GM23338 (cell line): Measurements from ENCODE around the gene MAP6D1. TPM values are rescaled to one million over a fixed set of nuclear protein-coding genes. Genes with fewer than 3 reads are reported as not detected.

Experiments
- ATAC-seq: fragments of 200-7000 bp; cut with Tn5 transposase; 3 replicates; pipeline ENCODE4 v1.9.1; 2020
- DNase-seq: peaks from one replicate; pipeline ENCODE4 v3.0.0-alpha.2; 2015; ENCODE audit warnings: low spot score
- H2AFZ ChIP-seq: fragments of 200-600 bp; sonication (generic); 2 replicates; pipeline ENCODE4 v1.8.0; 2016; ENCODE audit warnings: antibody characterized with exemption, mild to moderate bottlenecking, moderate library complexity
- H3F3A ChIP-seq: fragments of 200-600 bp; sonication (generic); replicated peaks from 2 replicates; pipeline ENCODE4 v1.8.0; 2017; ENCODE audit warnings: antibody characterized with exemption, mixed run types, low read depth
- H3K27ac ChIP-seq: fragments of 200-600 bp; sonication (generic); 2 replicates; pipeline ENCODE4 v1.6.1; 2016; ENCODE audit warnings: low read depth
- H3K27me3 ChIP-seq: fragments of 200-600 bp; sonication (generic); 2 replicates; pipeline ENCODE4 v1.8.0; 2016; ENCODE audit warnings: mild to moderate bottlenecking, mixed run types, moderate library complexity; ENCODE audit not compliant: insufficient read depth
- H3K36me3 ChIP-seq: fragments of 200-600 bp; sonication (generic); 2 replicates; pipeline ENCODE4 v1.8.0; 2016; ENCODE audit warnings: mild to moderate bottlenecking; ENCODE audit not compliant: insufficient read depth
- H3K4me1 ChIP-seq: fragments of 200-600 bp; sonication (generic); 2 replicates; pipeline ENCODE4 v1.8.0; 2016; ENCODE audit warnings: mild to moderate bottlenecking, moderate library complexity; ENCODE audit not compliant: insufficient read depth
- H3K4me2 ChIP-seq: fragments of 200-600 bp; sonication (generic); 2 replicates; pipeline ENCODE4 v1.7.1; 2017; ENCODE audit warnings: mixed run types
- H3K4me3 ChIP-seq: fragments of 200-600 bp; sonication (generic); 2 replicates; pipeline ENCODE4 v1.6.1; 2016; ENCODE audit warnings: mixed run types
- H3K79me2 ChIP-seq: fragments of 200-600 bp; sonication (generic); replicated peaks from 2 replicates; pipeline ENCODE4 v1.8.0; 2017; ENCODE audit warnings: mild to moderate bottlenecking; ENCODE audit not compliant: insufficient read depth
- H3K9me2 ChIP-seq: fragments of 200-600 bp; sonication (generic); 2 replicates; pipeline ENCODE4 v1.8.0; 2017; ENCODE audit not compliant: insufficient read depth
- H4K20me1 ChIP-seq: fragments of 200-600 bp; sonication (generic); replicated peaks from 2 replicates; pipeline ENCODE4 v1.8.0; 2017; ENCODE audit warnings: mild to moderate bottlenecking; ENCODE audit not compliant: insufficient read depth
- H3K27ac Mint-ChIP-seq: 2 replicates; pipeline ENCODE4 v1.8.0; 2020; ENCODE audit warnings: inconsistent platforms, mild to moderate bottlenecking, moderate library complexity, mixed read lengths
- H3K27me3 Mint-ChIP-seq: 3 replicates; pipeline ENCODE4 v1.8.0; 2022; ENCODE audit warnings: low read depth, mild to moderate bottlenecking, moderate library complexity, mixed read lengths, inconsistent platforms; ENCODE audit not compliant: insufficient read depth, poor library complexity
- H3K36me3 Mint-ChIP-seq: 3 replicates; pipeline ENCODE4 v1.8.0; 2021; ENCODE audit warnings: low read depth, mild to moderate bottlenecking, inconsistent platforms, moderate library complexity, mixed read lengths
- H3K4me1 Mint-ChIP-seq: 3 replicates; pipeline ENCODE4 v1.8.0; 2020; ENCODE audit warnings: mild to moderate bottlenecking, inconsistent platforms, mixed read lengths
- H3K4me3 Mint-ChIP-seq: 3 replicates; pipeline ENCODE4 v1.8.0; 2021; ENCODE audit warnings: moderate library complexity, mild to moderate bottlenecking, inconsistent platforms, mixed read lengths
- H3K9me3 Mint-ChIP-seq: 3 replicates; pipeline ENCODE4 v1.8.0; 2020; ENCODE audit warnings: moderate library complexity, mild to moderate bottlenecking, inconsistent platforms, mixed read lengths
- CREB1 ChIP-seq: fragments of 250-450 bp; sonication (Bioruptor Pico); IDR thresholded peaks from 2 replicates; pipeline ENCODE4 v1.5.0; 2020; ENCODE audit warnings: low read depth, mild to moderate bottlenecking, moderate library complexity
- NANOG ChIP-seq: IDR thresholded peaks from 2 replicates; pipeline ENCODE4 v1.6.1; 2016; ENCODE audit warnings: antibody characterized with exemption, borderline replicate concordance
- POLR2AphosphoS5 ChIP-seq: IDR thresholded peaks from 2 replicates; pipeline ENCODE4 v1.6.1; 2016; ENCODE audit warnings: antibody characterized with exemption, low read depth
- STAT1 ChIP-seq: IDR thresholded peaks from one replicate; pipeline ENCODE4 v1.6.1; 2016; ENCODE audit warnings: antibody characterized with exemption; ENCODE audit not compliant: unreplicated experiment
- ZNF114 ChIP-seq: fragments of 250-450 bp; sonication (Bioruptor Pico); IDR thresholded peaks from 2 replicates; pipeline ENCODE4 v1.5.0; 2020; ENCODE audit warnings: mild to moderate bottlenecking, moderate library complexity
- ZNF331 ChIP-seq: fragments of 250-450 bp; sonication (Bioruptor Pico); IDR thresholded peaks from 2 replicates; pipeline ENCODE4 v1.5.0; 2020; ENCODE audit warnings: low read depth, mild to moderate bottlenecking, moderate library complexity
- polyA plus RNA-seq: library from polyadenylated mRNA; unstranded; fragments of >200 nt; fragmentation: Nextera tagmentation; extraction: Ambion mirVana; gene quantifications from 2 replicates; pipeline ENCODE4 v1.2.1, GENCODE V29; 2016
- total RNA-seq: library from RNA; depleted of rRNA; stranded (reverse); fragments of >200 nt; shearing (Covaris generic); gene quantifications from 2 replicates; pipeline ENCODE4 v1.2.3, GENCODE V29; 2014
- TF ChIP-seq, protein P1 (sequence below), 2 experiments: fragments of 200-600 bp in 1 of 2; sonication (generic) in 1 of 2; conservative IDR thresholded peaks; 2 replicates each; pipeline versions ENCODE4 v1.5.1 to v1.6.1; 2016 to 2017; ENCODE audit warnings: antibody characterized with exemption in 2 of 2, low read depth in 2 of 2, mild to moderate bottlenecking in 2 of 2, moderate library complexity in 1 of 2
- TF ChIP-seq, protein P2 (sequence below): IDR thresholded peaks from 2 replicates; pipeline ENCODE4 v1.6.1; 2016; ENCODE audit warnings: antibody characterized with exemption
- TF ChIP-seq, protein P3 (sequence below): fragments of 250-450 bp; sonication (Bioruptor Pico); IDR thresholded peaks from 2 replicates; pipeline ENCODE4 v1.5.0; 2020; ENCODE audit warnings: mild to moderate bottlenecking, moderate library complexity

Gene MAP6D1
- total and polyA plus RNA-seq, 2 experiments from 2014 or later = 2.6 to 8.2 TPM

DNA sequence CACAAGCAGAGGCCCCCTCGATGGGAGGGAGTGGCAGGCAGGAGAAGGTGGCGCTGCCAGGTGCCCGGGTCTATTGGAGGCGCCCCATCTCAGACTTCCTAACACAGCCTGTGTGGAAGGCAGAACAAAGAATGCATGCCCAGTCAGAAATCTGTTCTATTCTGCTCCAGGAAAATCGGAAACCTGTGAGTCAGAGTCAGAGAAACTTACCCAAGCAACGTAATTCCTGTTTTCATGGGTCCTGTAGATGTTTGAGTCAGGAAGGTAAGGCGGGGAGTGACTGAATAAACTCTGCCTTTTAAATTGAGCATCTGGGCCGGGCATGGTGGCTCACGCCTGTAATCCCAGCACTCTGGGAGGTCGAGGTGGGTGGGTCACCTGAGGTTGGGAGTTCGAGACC is 13.7 kb downstream of the MAP6D1 start:
- TF ChIP-seq, protein P1, sequence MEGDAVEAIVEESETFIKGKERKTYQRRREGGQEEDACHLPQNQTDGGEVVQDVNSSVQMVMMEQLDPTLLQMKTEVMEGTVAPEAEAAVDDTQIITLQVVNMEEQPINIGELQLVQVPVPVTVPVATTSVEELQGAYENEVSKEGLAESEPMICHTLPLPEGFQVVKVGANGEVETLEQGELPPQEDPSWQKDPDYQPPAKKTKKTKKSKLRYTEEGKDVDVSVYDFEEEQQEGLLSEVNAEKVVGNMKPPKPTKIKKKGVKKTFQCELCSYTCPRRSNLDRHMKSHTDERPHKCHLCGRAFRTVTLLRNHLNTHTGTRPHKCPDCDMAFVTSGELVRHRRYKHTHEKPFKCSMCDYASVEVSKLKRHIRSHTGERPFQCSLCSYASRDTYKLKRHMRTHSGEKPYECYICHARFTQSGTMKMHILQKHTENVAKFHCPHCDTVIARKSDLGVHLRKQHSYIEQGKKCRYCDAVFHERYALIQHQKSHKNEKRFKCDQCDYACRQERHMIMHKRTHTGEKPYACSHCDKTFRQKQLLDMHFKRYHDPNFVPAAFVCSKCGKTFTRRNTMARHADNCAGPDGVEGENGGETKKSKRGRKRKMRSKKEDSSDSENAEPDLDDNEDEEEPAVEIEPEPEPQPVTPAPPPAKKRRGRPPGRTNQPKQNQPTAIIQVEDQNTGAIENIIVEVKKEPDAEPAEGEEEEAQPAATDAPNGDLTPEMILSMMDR (conservative IDR thresholded peaks at IDR 0.05; ENCODE audit: low read depth in 2 of 2) = no peak
- Histone ChIP-seq H3K4me3 (no peak overlapping the region), H3K79me2 (no peaks in the 10 kb centered on the region), H3K4me1 (no peaks in the 10 kb centered on the region), H3K27ac (no peak overlapping the region), H2AFZ (no peak overlapping the region), H3K36me3 (peaks cover 31% of the 10 kb centered on the region), H3K9me2 (no peaks in the 10 kb centered on the region), H3F3A (no peaks in the 10 kb centered on the region; the same call in 1 of the 2 replicates), H4K20me1 (peaks cover 4% of the 10 kb centered on the region), H3K27me3 (no peaks in the 10 kb centered on the region), H3K4me2 (no peak overlapping the region)
- DNase-seq (no peak), ATAC-seq (no peak)
- H3K9me3 Mint-ChIP-seq = no peaks in the 10 kb centered on the region
- H3K27me3 Mint-ChIP-seq = peaks cover 11% of the 10 kb centered on the region
- no peak overlapping the region for H3K4me3 Mint-ChIP-seq
- no peaks in the 10 kb centered on the region for H3K4me1 Mint-ChIP-seq
- peaks cover 68% of the 10 kb centered on the region for H3K36me3 Mint-ChIP-seq
- H3K27ac Mint-ChIP-seq = no peak overlapping the region

DNA sequence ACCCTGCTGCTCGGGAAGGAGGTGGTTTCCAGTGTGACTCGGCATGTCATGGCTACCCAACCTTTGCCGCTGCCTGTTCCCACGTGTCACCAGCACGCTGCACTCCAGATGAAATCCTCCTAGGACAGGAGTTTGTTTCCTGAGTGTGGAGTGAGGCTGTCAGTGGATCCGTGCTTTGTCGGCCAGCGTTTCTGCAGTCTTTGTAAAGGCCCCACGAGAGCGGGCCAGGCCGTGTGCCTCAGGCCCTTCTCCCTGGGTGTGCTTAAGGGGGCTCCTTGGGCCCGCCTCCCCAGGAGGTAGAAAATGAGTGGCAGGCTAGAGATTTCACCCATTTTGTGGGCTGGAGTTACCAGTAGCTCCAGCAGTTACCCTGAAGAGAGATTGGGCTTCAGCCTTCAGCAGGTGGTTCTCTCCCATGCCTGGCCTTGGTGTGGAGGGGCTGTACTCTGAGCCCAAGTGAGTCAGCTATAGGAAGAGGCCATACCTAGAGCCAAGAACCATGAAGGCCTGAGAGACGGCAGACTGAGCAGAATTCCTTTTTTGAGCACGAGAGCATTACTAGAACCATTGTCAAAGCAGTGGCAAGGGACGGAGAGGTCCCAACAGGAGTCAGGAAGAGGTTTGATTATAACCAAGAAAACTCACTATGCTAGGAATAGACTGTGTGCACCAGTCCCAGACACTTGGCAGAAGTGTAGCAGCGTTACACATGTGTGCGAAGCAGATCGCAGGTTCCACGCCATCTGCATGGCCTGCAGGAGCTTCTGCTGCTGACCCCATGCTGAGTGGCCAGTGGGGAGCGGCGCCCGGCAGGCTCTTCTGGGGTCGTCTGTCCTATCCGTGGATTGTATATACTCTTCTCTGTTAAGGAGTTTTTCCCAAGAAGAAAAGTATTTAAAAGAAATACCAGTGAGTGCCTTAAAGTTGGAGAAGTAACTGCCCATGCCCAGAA is 14.5 kb downstream of the MAP6D1 start:
- Mint-ChIP-seq H3K4me3 (no peak overlapping the region), H3K4me1 (no peaks in the 10 kb centered on the region), H3K27me3 (peaks cover 8% of the 10 kb centered on the region), H3K36me3 (peaks cover 67% of the 10 kb centered on the region), H3K9me3 (no peaks in the 10 kb centered on the region), H3K27ac (no peak overlapping the region; the same call in 1 of the 2 replicates)
- no peak overlapping the region for H3K4me2 ChIP-seq
- H3K9me2 ChIP-seq = no peaks in the 10 kb centered on the region
- no peaks in the 10 kb centered on the region for H3K27me3 ChIP-seq
- DNase-seq (no peak), ATAC-seq (no peak)
- H3K36me3 ChIP-seq = peaks cover 36% of the 10 kb centered on the region
- peaks cover 7% of the 10 kb centered on the region for H4K20me1 ChIP-seq
- H2AFZ ChIP-seq = no peak overlapping the region
- H3K4me1 ChIP-seq = no peaks in the 10 kb centered on the region
- no peak overlapping the region for H3K27ac ChIP-seq
- H3F3A ChIP-seq = no peaks in the 10 kb centered on the region; the same call in 1 of the 2 replicates
- no peak overlapping the region for H3K4me3 ChIP-seq
- no peaks in the 10 kb centered on the region for H3K79me2 ChIP-seq
- TF ChIP-seq ZNF331 (CRISPR knock-in tag) (no peak), ZNF114 (CRISPR knock-in tag) (no peak), CREB1 (CRISPR knock-in tag) (no peak), NANOG (no peak), POLR2AphosphoS5 (no peak), STAT1 (no peak)
- TF ChIP-seq, protein P2, sequence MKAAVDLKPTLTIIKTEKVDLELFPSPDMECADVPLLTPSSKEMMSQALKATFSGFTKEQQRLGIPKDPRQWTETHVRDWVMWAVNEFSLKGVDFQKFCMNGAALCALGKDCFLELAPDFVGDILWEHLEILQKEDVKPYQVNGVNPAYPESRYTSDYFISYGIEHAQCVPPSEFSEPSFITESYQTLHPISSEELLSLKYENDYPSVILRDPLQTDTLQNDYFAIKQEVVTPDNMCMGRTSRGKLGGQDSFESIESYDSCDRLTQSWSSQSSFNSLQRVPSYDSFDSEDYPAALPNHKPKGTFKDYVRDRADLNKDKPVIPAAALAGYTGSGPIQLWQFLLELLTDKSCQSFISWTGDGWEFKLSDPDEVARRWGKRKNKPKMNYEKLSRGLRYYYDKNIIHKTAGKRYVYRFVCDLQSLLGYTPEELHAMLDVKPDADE = no peak
- TF ChIP-seq, protein P3, sequence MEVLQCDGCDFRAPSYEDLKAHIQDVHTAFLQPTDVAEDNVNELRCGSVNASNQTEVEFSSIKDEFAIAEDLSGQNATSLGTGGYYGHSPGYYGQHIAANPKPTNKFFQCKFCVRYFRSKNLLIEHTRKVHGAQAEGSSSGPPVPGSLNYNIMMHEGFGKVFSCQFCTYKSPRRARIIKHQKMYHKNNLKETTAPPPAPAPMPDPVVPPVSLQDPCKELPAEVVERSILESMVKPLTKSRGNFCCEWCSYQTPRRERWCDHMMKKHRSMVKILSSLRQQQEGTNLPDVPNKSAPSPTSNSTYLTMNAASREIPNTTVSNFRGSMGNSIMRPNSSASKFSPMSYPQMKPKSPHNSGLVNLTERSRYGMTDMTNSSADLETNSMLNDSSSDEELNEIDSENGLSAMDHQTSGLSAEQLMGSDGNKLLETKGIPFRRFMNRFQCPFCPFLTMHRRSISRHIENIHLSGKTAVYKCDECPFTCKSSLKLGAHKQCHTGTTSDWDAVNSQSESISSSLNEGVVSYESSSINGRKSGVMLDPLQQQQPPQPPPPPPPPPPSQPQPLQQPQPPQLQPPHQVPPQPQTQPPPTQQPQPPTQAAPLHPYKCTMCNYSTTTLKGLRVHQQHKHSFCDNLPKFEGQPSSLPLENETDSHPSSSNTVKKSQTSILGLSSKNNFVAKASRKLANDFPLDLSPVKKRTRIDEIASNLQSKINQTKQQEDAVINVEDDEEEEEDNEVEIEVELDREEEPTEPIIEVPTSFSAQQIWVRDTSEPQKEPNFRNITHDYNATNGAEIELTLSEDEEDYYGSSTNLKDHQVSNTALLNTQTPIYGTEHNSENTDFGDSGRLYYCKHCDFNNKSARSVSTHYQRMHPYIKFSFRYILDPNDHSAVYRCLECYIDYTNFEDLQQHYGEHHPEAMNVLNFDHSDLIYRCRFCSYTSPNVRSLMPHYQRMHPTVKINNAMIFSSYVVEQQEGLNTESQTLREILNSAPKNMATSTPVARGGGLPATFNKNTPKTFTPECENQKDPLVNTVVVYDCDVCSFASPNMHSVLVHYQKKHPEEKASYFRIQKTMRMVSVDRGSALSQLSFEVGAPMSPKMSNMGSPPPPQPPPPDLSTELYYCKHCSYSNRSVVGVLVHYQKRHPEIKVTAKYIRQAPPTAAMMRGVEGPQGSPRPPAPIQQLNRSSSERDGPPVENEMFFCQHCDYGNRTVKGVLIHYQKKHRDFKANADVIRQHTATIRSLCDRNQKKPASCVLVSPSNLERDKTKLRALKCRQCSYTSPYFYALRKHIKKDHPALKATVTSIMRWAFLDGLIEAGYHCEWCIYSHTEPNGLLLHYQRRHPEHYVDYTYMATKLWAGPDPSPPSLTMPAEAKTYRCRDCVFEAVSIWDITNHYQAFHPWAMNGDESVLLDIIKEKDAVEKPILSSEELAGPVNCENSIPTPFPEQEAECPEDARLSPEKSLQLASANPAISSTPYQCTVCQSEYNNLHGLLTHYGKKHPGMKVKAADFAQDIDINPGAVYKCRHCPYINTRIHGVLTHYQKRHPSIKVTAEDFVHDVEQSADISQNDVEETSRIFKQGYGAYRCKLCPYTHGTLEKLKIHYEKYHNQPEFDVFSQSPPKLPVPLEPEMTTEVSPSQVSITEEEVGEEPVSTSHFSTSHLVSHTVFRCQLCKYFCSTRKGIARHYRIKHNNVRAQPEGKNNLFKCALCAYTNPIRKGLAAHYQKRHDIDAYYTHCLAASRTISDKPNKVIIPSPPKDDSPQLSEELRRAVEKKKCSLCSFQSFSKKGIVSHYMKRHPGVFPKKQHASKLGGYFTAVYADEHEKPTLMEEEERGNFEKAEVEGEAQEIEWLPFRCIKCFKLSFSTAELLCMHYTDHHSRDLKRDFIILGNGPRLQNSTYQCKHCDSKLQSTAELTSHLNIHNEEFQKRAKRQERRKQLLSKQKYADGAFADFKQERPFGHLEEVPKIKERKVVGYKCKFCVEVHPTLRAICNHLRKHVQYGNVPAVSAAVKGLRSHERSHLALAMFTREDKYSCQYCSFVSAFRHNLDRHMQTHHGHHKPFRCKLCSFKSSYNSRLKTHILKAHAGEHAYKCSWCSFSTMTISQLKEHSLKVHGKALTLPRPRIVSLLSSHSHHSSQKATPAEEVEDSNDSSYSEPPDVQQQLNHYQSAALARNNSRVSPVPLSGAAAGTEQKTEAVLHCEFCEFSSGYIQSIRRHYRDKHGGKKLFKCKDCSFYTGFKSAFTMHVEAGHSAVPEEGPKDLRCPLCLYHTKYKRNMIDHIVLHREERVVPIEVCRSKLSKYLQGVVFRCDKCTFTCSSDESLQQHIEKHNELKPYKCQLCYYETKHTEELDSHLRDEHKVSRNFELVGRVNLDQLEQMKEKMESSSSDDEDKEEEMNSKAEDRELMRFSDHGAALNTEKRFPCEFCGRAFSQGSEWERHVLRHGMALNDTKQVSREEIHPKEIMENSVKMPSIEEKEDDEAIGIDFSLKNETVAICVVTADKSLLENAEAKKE (CRISPR knock-in tag) = no peak
- TF ChIP-seq, protein P1 (conservative IDR thresholded peaks at IDR 0.05; ENCODE audit: low read depth in 2 of 2) = no peak
